ENCODE measurements around the gene LIME1.
"Not testable (repeated sequence)": the region's sequence is repeated elsewhere in the genome, so short reads cannot be mapped to it uniquely, and the experiment has no call there.

The LIME1 gene

DNA sequence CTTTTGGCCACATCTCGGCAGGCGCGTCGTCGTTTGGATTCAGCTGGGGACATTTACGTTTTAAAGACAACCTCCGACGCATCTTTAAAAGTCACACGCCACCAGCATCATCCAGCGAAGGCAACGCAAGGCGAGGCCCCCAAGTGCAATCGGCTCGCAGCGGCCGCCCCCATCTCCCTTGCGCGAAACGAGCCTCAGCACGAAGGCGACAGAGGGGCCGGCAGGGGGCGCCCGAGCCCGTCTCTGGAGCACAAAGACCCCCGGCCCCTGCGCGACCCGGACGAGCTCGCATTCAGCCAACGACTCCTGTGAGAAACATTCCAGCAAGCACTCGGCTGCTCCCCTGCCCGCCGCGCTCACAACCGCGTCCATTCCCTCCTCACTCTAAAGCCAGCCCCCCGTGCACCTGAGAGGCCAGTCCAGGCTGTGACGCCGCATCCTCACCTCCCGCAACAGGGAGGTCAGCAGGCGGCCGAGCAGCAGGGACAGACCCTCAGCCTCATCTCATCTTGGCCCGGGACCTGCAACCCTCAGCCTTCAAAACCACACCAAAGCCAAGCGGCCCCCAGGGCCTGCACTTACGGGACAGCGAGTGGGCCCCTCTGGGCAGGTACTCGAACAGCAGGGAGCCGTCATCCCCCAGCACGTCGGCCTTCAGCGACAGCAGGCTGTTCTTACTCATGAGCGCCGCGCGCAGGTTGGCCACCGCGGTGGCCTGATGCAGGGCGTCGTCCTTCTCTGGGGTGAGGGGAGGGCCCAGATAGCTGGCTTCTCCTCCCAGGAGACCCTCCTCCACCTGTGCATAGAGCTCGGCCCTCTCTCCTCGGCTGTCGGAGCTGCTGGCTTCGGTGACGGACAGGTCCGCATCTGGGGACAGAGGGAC lies 38.9 kb downstream of the LIME1 start:
- no peak for DNase-seq

- not testable (repeated sequence) for DNase-seq
Observed at GRCh38 chr20:63776875-63777274, 40.4 kb downstream of the LIME1 start.

GRCh38 chr20:63777614-63778013 lies 41.1 kb downstream of the LIME1 start:
- DNase-seq = no peak

DNA sequence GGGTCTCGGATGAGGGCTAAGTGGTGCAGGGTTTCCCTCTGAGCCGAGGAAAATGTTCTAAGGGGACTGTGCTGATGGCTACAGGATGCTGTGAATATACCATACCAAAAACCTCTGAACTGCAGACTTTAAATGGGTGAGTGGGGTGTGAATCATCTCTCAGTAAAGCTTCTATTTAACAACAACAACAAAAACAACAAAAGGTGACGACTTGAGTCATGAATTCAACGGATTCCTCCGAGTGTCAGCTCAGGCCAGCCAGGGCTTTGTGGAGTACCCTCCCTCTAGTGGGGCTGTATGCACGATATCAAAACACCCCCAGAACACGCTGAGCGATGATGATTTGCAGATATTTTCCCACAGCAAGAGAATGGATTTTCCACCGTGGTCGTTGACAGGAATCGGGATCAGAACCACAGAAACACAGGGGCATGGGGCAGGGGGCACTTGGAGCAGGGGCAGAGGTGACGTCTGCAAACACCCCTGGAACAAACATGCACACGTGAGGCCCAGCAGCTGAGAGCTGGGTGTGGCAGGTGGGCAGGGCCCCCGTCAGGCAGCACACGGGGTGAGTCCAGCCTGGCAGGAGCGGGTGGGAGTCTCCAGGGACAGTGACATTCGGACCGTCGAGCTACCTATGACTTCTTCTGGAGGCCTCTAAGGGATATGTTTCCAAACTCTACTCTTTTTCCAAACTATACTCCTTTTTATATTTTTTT lies 41.7 kb downstream of the LIME1 start:
- no peak for DNase-seq

- DNase-seq = no peak
Observed at GRCh38 chr20:63778857-63779256, 42.4 kb downstream of the LIME1 start.

GRCh38 chr20:63781181-63781580 lies 44.7 kb downstream of the LIME1 start:
- no peak for DNase-seq

DNA sequence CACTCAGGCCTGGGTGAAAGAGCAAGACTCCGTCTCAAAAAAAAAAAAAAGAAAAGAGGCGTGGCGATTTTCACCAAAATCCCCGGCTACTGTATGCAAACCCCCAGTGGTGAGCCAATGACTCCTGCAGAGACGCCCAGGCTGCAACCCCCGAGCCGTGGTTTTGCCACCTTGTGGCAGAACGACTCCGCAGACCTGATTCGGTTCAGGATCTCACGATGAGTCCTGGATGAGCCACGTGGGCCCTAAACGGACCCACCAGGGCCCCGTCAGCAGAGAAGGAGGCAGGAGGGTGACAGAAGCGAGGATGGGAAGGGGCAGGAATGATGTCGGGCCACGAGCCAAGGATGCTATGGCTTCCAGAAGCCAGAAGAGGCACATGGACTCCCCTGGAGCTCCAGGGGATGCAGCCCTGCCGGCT lies 45.6 kb downstream of the LIME1 start:
- no peak for DNase-seq

- DNase-seq = no peak
Observed at GRCh38 chr20:63782521-63782971, 46.1 kb downstream of the LIME1 start.

DNA sequence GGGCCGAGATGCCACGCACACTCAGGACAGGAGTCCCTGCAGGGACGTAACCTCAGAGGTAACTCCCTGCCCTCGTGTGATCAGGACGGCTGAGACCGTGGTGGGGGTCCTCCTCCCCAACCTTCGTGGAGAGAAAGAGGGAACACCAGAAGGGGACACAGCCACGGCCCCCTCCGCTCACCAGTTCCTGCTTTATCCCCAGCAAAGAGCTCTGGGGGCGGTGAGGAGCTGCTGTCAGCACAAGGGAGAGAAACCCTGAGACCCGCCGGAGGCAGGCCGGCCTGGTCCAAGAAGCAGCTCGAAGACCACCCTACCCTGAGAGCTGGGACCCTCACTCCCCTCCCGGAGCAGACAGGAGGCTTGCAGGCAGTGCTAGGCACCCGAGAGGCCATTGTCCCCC lies 47.5 kb downstream of the LIME1 start:
- no peak for DNase-seq

GRCh38 chr20:63785691-63786131 lies 49.2 kb downstream of the LIME1 start:
- DNase-seq = no peak

DNA sequence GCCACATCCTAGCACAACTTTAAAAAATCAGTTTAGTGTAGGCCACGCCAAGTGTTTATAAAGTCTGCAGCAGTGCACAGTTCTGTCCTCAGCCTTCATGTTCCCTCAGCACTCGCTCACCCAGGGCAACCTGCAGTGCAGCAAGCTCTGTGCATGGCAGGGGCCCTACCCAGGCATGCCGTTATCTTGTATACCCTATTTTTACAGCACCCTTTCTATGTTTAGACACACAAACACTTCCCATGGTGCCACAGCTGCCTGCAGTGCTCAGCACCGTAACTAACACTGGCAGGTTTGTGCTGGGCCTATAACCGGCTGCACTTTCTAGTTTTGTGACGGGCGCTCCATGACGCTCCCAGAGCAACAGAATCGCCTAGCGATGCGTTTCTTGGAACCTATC lies 50.8 kb downstream of the LIME1 start:
- no peak for DNase-seq

DNA sequence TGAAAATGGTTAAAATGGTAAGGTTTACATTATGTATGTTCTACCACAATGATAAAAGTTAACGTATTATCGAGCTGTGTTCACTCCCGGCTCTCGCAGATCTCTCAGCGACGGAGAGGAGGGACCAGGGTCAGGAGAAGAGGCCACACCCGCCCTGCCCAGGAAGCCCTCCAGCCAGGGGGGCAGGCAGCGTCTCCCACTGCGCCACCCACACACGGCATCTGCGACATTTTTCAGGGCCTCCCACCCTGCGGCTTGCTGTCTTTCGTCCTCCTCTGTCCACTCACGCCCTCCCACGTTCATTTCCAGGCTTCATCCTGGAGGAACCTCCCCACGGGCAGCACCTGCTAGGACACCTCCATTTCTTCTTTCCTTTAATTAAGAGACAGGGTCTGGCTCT lies 51.3 kb downstream of the LIME1 start:
- no peak for DNase-seq

Measured in NCI-H1694 treated with DMSO at 0.1 percent for 48 hours (cell line).